Liver (tissue), 9 donors: ENCODE results near the gene TH. TPM values are rescaled to one million over a fixed set of nuclear protein-coding genes. Genes with fewer than 3 reads are reported as not detected.

ENCODE experiments used
- DNase-seq: peaks from one replicate; pipeline ENCODE4 v3.0.0-alpha.2; 2017; ENCODE audit warnings: low spot score
- H3K27ac ChIP-seq, 2 donors: one replicate each; pipeline ENCODE4 v1.7.0; 2013; ENCODE audit warnings: inconsistent platforms in 2 of 2, low read length in 2 of 2, control low read depth in 1 of 2, low read depth in 1 of 2, mild to moderate bottlenecking in 1 of 2
- H3K27me3 ChIP-seq, 4 donors: one replicate each; pipeline versions ENCODE4 v1.6.1 to v1.7.0; 2013; ENCODE audit warnings: low read length in 3 of 4, inconsistent platforms in 1 of 4, mild to moderate bottlenecking in 1 of 4, moderate library complexity in 1 of 4; ENCODE audit not compliant: control insufficient read depth in 4 of 4, insufficient read depth in 4 of 4
- H3K36me3 ChIP-seq, 4 donors: one replicate each; pipeline versions ENCODE4 v1.6.1 to v1.7.0; 2013; ENCODE audit warnings: low read length in 3 of 4, mild to moderate bottlenecking in 3 of 4, low read depth in 1 of 4, moderate library complexity in 1 of 4; ENCODE audit not compliant: control insufficient read depth in 4 of 4, insufficient read depth in 3 of 4
- H3K4me1 ChIP-seq, 4 donors: one replicate each; pipeline versions ENCODE4 v1.6.1 to v1.7.0; 2013; ENCODE audit warnings: low read length in 3 of 4, mild to moderate bottlenecking in 3 of 4, moderate library complexity in 1 of 4; ENCODE audit not compliant: control insufficient read depth in 4 of 4, insufficient read depth in 4 of 4
- H3K4me3 ChIP-seq, 3 donors: one replicate each; pipeline versions ENCODE4 v1.6.1 to v1.7.0; 2013; ENCODE audit warnings: low read length in 3 of 3, control low read depth in 1 of 3, low read depth in 1 of 3, mild to moderate bottlenecking in 1 of 3
- H3K9ac ChIP-seq, 2 donors: one replicate each; pipeline ENCODE4 v1.7.0; 2013; ENCODE audit warnings: low read length in 2 of 2, mild to moderate bottlenecking in 2 of 2, moderate library complexity in 2 of 2, control low read depth in 1 of 2, low read depth in 1 of 2
- H3K9me3 ChIP-seq, 4 donors: one replicate each; pipeline versions ENCODE4 v1.6.1 to v1.7.0; 2013; ENCODE audit warnings: low read length in 3 of 4; ENCODE audit not compliant: control insufficient read depth in 4 of 4
- EGR1 ChIP-seq, 2 donors: IDR thresholded peaks; 2 replicates each; pipeline ENCODE4 v1.6.1; 2016 to 2018; ENCODE audit warnings: antibody characterized with exemption in 2 of 2, low read depth in 2 of 2
- FOXA1 ChIP-seq: IDR thresholded peaks from 2 replicates; pipeline ENCODE4 v1.6.1; 2016; ENCODE audit warnings: antibody characterized with exemption
- FOXA2 ChIP-seq: IDR thresholded peaks from 2 replicates; pipeline ENCODE4 v1.6.1; 2016; ENCODE audit warnings: antibody characterized with exemption
- GABPA ChIP-seq, 2 donors: IDR thresholded peaks in 1 of 2; conservative IDR thresholded peaks in 1 of 2; 2 replicates each; pipeline ENCODE4 v1.6.1; 2016; ENCODE audit warnings: antibody characterized with exemption in 2 of 2, mild to moderate bottlenecking in 1 of 2, moderate library complexity in 1 of 2
- HNF4A ChIP-seq, 2 donors: conservative IDR thresholded peaks; 2 replicates each; pipeline ENCODE4 v1.6.1; 2016; ENCODE audit warnings: antibody characterized with exemption in 2 of 2, mild to moderate bottlenecking in 2 of 2
- HNF4G ChIP-seq: IDR thresholded peaks from 2 replicates; pipeline ENCODE4 v1.6.1; 2016; ENCODE audit warnings: antibody characterized with exemption
- JUND ChIP-seq, 2 donors: IDR thresholded peaks; 2 replicates each; pipeline ENCODE4 v1.6.1; 2016; ENCODE audit warnings: antibody characterized with exemption in 2 of 2
- NR2F2 ChIP-seq: IDR thresholded peaks from 2 replicates; pipeline ENCODE4 v1.6.1; 2016; ENCODE audit warnings: antibody characterized with exemption
- RAD21 ChIP-seq, 2 donors: IDR thresholded peaks; 2 replicates each; pipeline ENCODE4 v1.6.1; 2016; ENCODE audit warnings: antibody characterized with exemption in 2 of 2, mild to moderate bottlenecking in 2 of 2
- RXRA ChIP-seq, 2 donors: IDR thresholded peaks; 2 replicates each; pipeline ENCODE4 v1.6.1; 2017 to 2018; ENCODE audit warnings: antibody characterized with exemption in 2 of 2, mild to moderate bottlenecking in 1 of 2
- SP1 ChIP-seq: IDR thresholded peaks from 2 replicates; pipeline ENCODE4 v1.6.1; 2018; ENCODE audit warnings: antibody characterized with exemption, mild to moderate bottlenecking
- TAF1 ChIP-seq: conservative IDR thresholded peaks from 2 replicates; pipeline ENCODE4 v1.6.1; 2016; ENCODE audit warnings: antibody characterized with exemption, mild to moderate bottlenecking
- YY1 ChIP-seq: IDR thresholded peaks from 2 replicates; pipeline ENCODE4 v1.6.1; 2016; ENCODE audit warnings: antibody characterized with exemption, mild to moderate bottlenecking
- WGBS: extraction: QIAGEN DNeasy Blood & Tissue Kit; methylation state at CpG from one replicate; pipeline ENCODE4 v1.1.7; 2013; 5-methylcytosine and 5-hydroxymethylcytosine counted together
- polyA plus RNA-seq, 2 donors: library from polyadenylated mRNA; stranded (reverse) in 1 of 2; unstranded in 1 of 2; fragments of 200-250 nt in 1 of 2; fragments of >200 nt in 1 of 2; fragmentation: Nextera tagmentation in 1 of 2; extraction: Ambion mirVana in 1 of 2; gene quantifications; one replicate each; pipeline versions ENCODE4 v1.2.1 to v1.2.3, GENCODE V29; 2013 to 2015
- total RNA-seq, 2 donors: library from RNA; depleted of rRNA; stranded (reverse); fragments of >200 nt; gene quantifications; one replicate each; pipeline ENCODE4 v1.2.3, GENCODE V29; 2014
- TF ChIP-seq, protein P1 (sequence below): IDR thresholded peaks from 2 replicates; pipeline ENCODE4 v1.6.1; 2016; ENCODE audit warnings: antibody characterized with exemption
- TF ChIP-seq, protein P2 (sequence below): IDR thresholded peaks from 2 replicates; pipeline ENCODE4 v1.6.1; 2016; ENCODE audit warnings: antibody characterized with exemption
- TF ChIP-seq, protein P3 (sequence below): fragments of 150-350 bp; IDR thresholded peaks from 2 replicates; pipeline ENCODE4 v1.5.1; 2017; ENCODE audit warnings: improper control_type of control experiment, low read depth, low read length; ENCODE audit not compliant: missing input control
- TF ChIP-seq, protein P4 (sequence below): IDR thresholded peaks from 2 replicates; pipeline ENCODE4 v1.6.1; 2016; ENCODE audit warnings: antibody characterized with exemption, mild to moderate bottlenecking
- donor health status: healthy.
- donor health status: healthy.
- donor health status: healthy.
- donor health status: healthy.
- donor health status: healthy.

Gene TH
- total and polyA plus RNA-seq, 4 donors, result 0.13 to 0.24 TPM; not detected in 2

DNA sequence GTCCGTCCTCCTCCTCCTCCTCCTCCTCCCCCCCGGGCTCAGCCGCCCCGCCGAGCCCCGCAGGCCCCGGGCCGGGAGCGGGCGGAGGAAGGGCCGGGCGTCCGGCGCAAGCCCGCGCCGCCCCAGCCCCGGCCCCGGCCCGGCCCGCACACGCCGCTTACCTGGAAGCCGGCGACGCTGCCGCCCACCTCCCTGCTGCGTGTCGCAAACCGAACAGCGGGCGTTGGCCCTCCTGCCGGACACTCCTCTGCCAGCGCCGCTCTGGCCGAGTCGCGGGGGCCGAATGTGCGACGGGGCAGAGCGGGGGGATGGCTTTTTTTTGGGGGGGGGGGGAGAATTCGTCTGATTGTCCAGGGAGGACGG lies 33.6 kb downstream of the TH start:
- WGBS, result 40% methylated on average over 44 of the region's 44 CpGs
- Histone ChIP-seq H3K9me3 (no peaks in the 10 kb centered on the region), H3K27me3 (no peaks in the 10 kb centered on the region), H3K9ac (no peak overlapping the region), H3K4me3 (peak overlapping the region in 1 of 3 donors; percentile 30), H3K4me1 (peaks cover 15 to 53% (median 35%) of the 10 kb centered on the region in 4 donors), H3K27ac (peak overlapping the region in 1 of 2 donors; percentile 50), H3K36me3 (peaks cover 6 to 25% (median 14%) of the 10 kb centered on the region in 4 donors)
- TF ChIP-seq FOXA2, result no peak
- TF ChIP-seq TAF1, result no peak
- no peak for TF ChIP-seq RXRA (IDR thresholded peaks at IDR 0.05)
- TF ChIP-seq YY1, result no peak
- TF ChIP-seq, protein P1, sequence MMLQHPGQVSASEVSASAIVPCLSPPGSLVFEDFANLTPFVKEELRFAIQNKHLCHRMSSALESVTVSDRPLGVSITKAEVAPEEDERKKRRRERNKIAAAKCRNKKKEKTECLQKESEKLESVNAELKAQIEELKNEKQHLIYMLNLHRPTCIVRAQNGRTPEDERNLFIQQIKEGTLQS, result no peak
- no peak for TF ChIP-seq FOXA1
- no peak for TF ChIP-seq RAD21 (IDR thresholded peaks at IDR 0.05)
- no peak for TF ChIP-seq GABPA (IDR thresholded peaks at IDR 0.05 in 1 of 2, conservative IDR thresholded peaks at IDR 0.05 in 1 of 2)
- TF ChIP-seq EGR1 (IDR thresholded peaks at IDR 0.05; ENCODE audit: low read depth in 2 of 2), result no peak
- TF ChIP-seq JUND (IDR thresholded peaks at IDR 0.05), result no peak
- TF ChIP-seq, protein P2, sequence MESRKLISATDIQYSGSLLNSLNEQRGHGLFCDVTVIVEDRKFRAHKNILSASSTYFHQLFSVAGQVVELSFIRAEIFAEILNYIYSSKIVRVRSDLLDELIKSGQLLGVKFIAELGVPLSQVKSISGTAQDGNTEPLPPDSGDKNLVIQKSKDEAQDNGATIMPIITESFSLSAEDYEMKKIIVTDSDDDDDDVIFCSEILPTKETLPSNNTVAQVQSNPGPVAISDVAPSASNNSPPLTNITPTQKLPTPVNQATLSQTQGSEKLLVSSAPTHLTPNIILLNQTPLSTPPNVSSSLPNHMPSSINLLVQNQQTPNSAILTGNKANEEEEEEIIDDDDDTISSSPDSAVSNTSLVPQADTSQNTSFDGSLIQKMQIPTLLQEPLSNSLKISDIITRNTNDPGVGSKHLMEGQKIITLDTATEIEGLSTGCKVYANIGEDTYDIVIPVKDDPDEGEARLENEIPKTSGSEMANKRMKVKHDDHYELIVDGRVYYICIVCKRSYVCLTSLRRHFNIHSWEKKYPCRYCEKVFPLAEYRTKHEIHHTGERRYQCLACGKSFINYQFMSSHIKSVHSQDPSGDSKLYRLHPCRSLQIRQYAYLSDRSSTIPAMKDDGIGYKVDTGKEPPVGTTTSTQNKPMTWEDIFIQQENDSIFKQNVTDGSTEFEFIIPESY, result no peak
- TF ChIP-seq SP1, result no peak
- TF ChIP-seq, protein P3, sequence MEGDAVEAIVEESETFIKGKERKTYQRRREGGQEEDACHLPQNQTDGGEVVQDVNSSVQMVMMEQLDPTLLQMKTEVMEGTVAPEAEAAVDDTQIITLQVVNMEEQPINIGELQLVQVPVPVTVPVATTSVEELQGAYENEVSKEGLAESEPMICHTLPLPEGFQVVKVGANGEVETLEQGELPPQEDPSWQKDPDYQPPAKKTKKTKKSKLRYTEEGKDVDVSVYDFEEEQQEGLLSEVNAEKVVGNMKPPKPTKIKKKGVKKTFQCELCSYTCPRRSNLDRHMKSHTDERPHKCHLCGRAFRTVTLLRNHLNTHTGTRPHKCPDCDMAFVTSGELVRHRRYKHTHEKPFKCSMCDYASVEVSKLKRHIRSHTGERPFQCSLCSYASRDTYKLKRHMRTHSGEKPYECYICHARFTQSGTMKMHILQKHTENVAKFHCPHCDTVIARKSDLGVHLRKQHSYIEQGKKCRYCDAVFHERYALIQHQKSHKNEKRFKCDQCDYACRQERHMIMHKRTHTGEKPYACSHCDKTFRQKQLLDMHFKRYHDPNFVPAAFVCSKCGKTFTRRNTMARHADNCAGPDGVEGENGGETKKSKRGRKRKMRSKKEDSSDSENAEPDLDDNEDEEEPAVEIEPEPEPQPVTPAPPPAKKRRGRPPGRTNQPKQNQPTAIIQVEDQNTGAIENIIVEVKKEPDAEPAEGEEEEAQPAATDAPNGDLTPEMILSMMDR, result no peak
- TF ChIP-seq HNF4A (conservative IDR thresholded peaks at IDR 0.05), result no peak
- DNase-seq, result no peak

DNA sequence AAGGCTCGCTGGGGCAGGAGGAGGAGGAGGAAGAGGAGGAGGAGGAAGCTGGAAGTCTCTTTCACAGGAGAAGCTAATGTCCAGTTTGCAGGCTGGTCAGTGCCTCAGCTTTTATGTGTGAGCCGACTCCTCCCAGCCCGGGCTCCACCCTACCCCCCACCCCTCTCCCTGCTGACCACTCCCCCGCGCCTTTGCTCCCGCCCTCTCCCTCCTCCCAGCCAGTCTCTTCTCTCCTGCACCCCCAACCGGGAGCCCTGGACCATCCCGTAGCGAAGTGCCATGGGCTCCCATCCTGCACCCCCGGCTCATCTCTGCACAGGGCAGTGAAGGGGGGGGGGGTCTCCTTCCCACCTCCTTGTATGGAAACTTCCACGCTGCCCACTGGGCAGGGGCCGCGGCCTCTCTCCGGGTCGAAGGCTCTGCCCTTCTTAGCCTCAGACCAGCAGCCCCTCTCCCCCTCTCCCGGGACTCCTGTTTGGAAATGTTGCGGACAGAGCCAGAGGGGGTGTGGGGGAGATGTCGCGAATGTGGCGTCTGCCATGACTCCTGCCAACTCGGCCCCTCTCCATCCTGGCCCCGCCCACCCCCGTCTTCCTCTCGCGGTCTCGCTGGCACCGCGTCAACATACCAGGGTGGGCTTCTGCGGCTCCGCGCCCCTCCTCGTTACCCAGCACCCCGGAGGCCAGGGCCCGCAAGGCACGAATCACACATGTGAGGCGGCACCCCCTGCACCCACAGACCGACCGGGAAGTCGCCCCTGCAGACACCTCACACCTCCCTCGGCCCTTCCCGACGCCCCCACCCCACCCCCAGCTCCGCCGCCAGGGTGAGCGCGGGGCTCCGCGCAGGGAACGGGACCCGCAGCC lies 34.2 kb downstream of the TH start:
- DNase-seq, result no peak
- no peaks in the 10 kb centered on the region for H3K9me3 ChIP-seq
- peak overlapping the region in 1 of 3 donors; percentile 30 for H3K4me3 ChIP-seq
- peaks cover 2 to 20% (median 15%) of the 10 kb centered on the region in 4 donors for H3K36me3 ChIP-seq
- H3K9ac ChIP-seq, result no peak overlapping the region
- H3K4me1 ChIP-seq, result peaks cover 15 to 57% (median 37%) of the 10 kb centered on the region in 4 donors
- 37% methylated on average over 50 of the region's 50 CpGs for WGBS
- peak overlapping the region; percentile 34 to 65 for H3K27ac ChIP-seq
- no peaks in the 10 kb centered on the region for H3K27me3 ChIP-seq
- TF ChIP-seq HNF4G (no peak), RAD21 (IDR thresholded peaks at IDR 0.05) (no peak), FOXA1 (no peak), EGR1 (IDR thresholded peaks at IDR 0.05; ENCODE audit: low read depth in 2 of 2) (no peak), TAF1 (no peak), GABPA (IDR thresholded peaks at IDR 0.05 in 1 of 2, conservative IDR thresholded peaks at IDR 0.05 in 1 of 2) (no peak), RXRA (IDR thresholded peaks at IDR 0.05) (no peak), YY1 (no peak), NR2F2 (no peak), HNF4A (conservative IDR thresholded peaks at IDR 0.05) (no peak), SP1 (no peak)
- TF ChIP-seq, protein P3, result no peak
- TF ChIP-seq, protein P4, sequence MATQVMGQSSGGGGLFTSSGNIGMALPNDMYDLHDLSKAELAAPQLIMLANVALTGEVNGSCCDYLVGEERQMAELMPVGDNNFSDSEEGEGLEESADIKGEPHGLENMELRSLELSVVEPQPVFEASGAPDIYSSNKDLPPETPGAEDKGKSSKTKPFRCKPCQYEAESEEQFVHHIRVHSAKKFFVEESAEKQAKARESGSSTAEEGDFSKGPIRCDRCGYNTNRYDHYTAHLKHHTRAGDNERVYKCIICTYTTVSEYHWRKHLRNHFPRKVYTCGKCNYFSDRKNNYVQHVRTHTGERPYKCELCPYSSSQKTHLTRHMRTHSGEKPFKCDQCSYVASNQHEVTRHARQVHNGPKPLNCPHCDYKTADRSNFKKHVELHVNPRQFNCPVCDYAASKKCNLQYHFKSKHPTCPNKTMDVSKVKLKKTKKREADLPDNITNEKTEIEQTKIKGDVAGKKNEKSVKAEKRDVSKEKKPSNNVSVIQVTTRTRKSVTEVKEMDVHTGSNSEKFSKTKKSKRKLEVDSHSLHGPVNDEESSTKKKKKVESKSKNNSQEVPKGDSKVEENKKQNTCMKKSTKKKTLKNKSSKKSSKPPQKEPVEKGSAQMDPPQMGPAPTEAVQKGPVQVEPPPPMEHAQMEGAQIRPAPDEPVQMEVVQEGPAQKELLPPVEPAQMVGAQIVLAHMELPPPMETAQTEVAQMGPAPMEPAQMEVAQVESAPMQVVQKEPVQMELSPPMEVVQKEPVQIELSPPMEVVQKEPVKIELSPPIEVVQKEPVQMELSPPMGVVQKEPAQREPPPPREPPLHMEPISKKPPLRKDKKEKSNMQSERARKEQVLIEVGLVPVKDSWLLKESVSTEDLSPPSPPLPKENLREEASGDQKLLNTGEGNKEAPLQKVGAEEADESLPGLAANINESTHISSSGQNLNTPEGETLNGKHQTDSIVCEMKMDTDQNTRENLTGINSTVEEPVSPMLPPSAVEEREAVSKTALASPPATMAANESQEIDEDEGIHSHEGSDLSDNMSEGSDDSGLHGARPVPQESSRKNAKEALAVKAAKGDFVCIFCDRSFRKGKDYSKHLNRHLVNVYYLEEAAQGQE, result no peak
- TF ChIP-seq, protein P2, result no peak
- TF ChIP-seq, protein P1, result no peak
